Lower leg skin (tissue), 3 donors: ENCODE data around the gene CNOT6L.
"Not testable (repeated sequence)": the region's sequence is repeated elsewhere in the genome, so short reads cannot be mapped to it uniquely, and the experiment has no call there.

Source experiments
- POLR2A ChIP-seq, 2 donors: fragments of 450-650 bp; IDR thresholded peaks; one replicate each; pipeline ENCODE4 v1.6.1; 2016 to 2017; ENCODE audit warnings: antibody characterized with exemption in 2 of 2, mild to moderate bottlenecking in 1 of 2, moderate library complexity in 1 of 2
- TF ChIP-seq, protein P1 (sequence below), 3 donors: fragments of 450-650 bp; IDR thresholded peaks; one replicate each; pipeline ENCODE4 v1.5.1; 2016; ENCODE audit warnings: antibody characterized with exemption in 3 of 3, mild to moderate bottlenecking in 3 of 3, moderate library complexity in 2 of 3

DNA sequence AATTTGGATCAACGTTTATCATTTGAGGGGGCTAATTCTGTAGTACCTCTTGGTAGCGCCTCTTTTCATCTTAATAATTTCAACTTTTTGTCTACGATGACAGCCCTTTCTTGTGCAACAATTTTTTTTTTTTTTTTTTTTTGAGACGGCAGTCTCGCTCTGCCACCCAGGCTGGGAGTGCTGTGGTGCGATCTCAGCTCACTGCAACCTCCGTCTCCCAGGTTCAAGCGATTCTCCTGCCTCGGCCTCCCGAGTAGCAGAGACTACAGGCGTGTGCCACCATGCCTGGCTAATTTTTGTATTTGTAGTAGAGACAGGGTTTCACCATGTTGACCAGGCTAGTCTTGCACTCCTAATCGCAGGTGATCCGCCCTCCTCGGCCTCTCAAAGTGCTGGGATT is 44.2 kb upstream of the CNOT6L start:
- TF ChIP-seq, protein P1, sequence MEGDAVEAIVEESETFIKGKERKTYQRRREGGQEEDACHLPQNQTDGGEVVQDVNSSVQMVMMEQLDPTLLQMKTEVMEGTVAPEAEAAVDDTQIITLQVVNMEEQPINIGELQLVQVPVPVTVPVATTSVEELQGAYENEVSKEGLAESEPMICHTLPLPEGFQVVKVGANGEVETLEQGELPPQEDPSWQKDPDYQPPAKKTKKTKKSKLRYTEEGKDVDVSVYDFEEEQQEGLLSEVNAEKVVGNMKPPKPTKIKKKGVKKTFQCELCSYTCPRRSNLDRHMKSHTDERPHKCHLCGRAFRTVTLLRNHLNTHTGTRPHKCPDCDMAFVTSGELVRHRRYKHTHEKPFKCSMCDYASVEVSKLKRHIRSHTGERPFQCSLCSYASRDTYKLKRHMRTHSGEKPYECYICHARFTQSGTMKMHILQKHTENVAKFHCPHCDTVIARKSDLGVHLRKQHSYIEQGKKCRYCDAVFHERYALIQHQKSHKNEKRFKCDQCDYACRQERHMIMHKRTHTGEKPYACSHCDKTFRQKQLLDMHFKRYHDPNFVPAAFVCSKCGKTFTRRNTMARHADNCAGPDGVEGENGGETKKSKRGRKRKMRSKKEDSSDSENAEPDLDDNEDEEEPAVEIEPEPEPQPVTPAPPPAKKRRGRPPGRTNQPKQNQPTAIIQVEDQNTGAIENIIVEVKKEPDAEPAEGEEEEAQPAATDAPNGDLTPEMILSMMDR (IDR thresholded peaks at IDR 0.05) = not testable (repeated sequence)
- not testable (repeated sequence) for TF ChIP-seq POLR2A (IDR thresholded peaks at IDR 0.05)
